HFFc6 (cell line): ENCODE data around the gene WNT2. TPM values are rescaled to one million over a fixed set of nuclear protein-coding genes. Genes with fewer than 3 reads are reported as not detected.
"Not testable (repeated sequence)": the region's sequence is repeated elsewhere in the genome, so short reads cannot be mapped to it uniquely, and the experiment has no call there.

Source experiments
- DNase-seq: peaks from one replicate; pipeline ENCODE4 v3.0.0-alpha.2; 2018
- H3K27ac Mint-ChIP-seq: 2 replicates; pipeline ENCODE4 v1.8.0; 2020; ENCODE audit warnings: mild to moderate bottlenecking, mixed read lengths
- H3K27me3 Mint-ChIP-seq: 2 replicates; pipeline ENCODE4 v1.8.0; 2021; ENCODE audit warnings: mild to moderate bottlenecking, moderate library complexity, mixed read lengths; ENCODE audit not compliant: insufficient read depth
- H3K36me3 Mint-ChIP-seq: 2 replicates; pipeline ENCODE4 v1.8.0; 2021; ENCODE audit warnings: low read depth, mixed read lengths
- H3K4me1 Mint-ChIP-seq: 2 replicates; pipeline ENCODE4 v1.8.0; 2020; ENCODE audit warnings: low read depth, mixed read lengths
- H3K4me3 Mint-ChIP-seq: 2 replicates; pipeline ENCODE4 v1.8.0; 2020; ENCODE audit warnings: mild to moderate bottlenecking, moderate library complexity, mixed read lengths
- H3K9me3 Mint-ChIP-seq: 2 replicates; pipeline ENCODE4 v1.8.0; 2020; ENCODE audit warnings: mild to moderate bottlenecking, mixed read lengths
- total RNA-seq, 6 experiments: library from RNA; stranded (reverse); fragmentation: NEBNext Ultra II Directional; extraction: Animal tissue kit (Norgen Biotek cat#: 25700); gene quantifications; 2 replicates in 1 of 6; 3 replicates in 5 of 6; pipeline ENCODE4 v1.2.3, GENCODE V29; 2021
- TF ChIP-seq, protein P1 (sequence below): fragments of 200-600 bp; sonication (generic); IDR thresholded peaks from 2 replicates; pipeline ENCODE4 v1.5.0; 2021; ENCODE audit warnings: antibody characterized with exemption, mild to moderate bottlenecking

WNT2 gene
- total RNA-seq, 6 experiments from 2014 or later: not detected

GRCh38 chr7:117247809-117248208, 75.0 kb downstream of the WNT2 start:
- 0 out of 2 replicates have a peak, but pooled peaks cover 6% of the 10 kb centered on the region for H3K36me3 Mint-ChIP-seq
- H3K27ac Mint-ChIP-seq: no peak overlapping the region
- H3K4me3 Mint-ChIP-seq: no peak overlapping the region
- peaks cover 3% of the 10 kb centered on the region for H3K27me3 Mint-ChIP-seq
- TF ChIP-seq, protein P1, sequence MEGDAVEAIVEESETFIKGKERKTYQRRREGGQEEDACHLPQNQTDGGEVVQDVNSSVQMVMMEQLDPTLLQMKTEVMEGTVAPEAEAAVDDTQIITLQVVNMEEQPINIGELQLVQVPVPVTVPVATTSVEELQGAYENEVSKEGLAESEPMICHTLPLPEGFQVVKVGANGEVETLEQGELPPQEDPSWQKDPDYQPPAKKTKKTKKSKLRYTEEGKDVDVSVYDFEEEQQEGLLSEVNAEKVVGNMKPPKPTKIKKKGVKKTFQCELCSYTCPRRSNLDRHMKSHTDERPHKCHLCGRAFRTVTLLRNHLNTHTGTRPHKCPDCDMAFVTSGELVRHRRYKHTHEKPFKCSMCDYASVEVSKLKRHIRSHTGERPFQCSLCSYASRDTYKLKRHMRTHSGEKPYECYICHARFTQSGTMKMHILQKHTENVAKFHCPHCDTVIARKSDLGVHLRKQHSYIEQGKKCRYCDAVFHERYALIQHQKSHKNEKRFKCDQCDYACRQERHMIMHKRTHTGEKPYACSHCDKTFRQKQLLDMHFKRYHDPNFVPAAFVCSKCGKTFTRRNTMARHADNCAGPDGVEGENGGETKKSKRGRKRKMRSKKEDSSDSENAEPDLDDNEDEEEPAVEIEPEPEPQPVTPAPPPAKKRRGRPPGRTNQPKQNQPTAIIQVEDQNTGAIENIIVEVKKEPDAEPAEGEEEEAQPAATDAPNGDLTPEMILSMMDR: no peak
- no peak for DNase-seq
- H3K4me1 Mint-ChIP-seq: peaks cover 45% of the 10 kb centered on the region
- peaks cover 8% of the 10 kb centered on the region for H3K9me3 Mint-ChIP-seq

- peaks cover 27% of the 10 kb centered on the region for H3K4me1 Mint-ChIP-seq
- H3K27me3 Mint-ChIP-seq, H3K27ac Mint-ChIP-seq, DNase-seq, H3K4me3 Mint-ChIP-seq, H3K36me3 Mint-ChIP-seq, H3K9me3 Mint-ChIP-seq: not testable (repeated sequence)
These were observed 77.2 kb downstream of the WNT2 start for GRCh38 chr7:117245703-117246102.

DNA sequence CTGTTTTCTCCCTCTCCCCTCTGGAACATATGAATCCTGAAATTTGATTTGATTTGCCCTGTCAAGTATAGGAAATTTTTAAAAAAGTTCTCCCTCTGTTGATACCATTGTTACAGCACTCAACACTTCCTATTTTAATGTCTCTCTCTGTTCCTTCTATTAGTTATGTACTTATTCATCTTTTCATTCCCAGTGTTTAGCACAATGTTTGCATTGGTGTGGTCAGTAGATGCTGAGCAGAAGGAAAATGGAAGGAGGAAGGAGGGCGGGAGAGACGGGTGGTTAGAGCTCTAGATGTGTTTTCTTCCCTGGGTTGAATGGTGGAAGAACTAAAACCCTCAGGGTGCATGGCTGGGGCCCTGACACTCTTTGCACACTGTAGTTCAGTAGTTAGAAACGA, 79.5 kb downstream of the WNT2 start:
- Mint-ChIP-seq H3K27me3 (peaks cover 8% of the 10 kb centered on the region), H3K9me3 (peaks cover 8% of the 10 kb centered on the region), H3K36me3 (0 out of 2 replicates have a peak, but pooled peaks cover 6% of the 10 kb centered on the region), H3K4me1 (peaks cover 8% of the 10 kb centered on the region), H3K4me3 (no peak overlapping the region), H3K27ac (no peak overlapping the region)
- TF ChIP-seq, protein P1: no peak
- DNase-seq: no peak

GRCh38 chr7:117241088-117241487, 81.8 kb downstream of the WNT2 start:
- Mint-ChIP-seq H3K4me1 (no peaks in the 10 kb centered on the region), H3K4me3 (no peak overlapping the region), H3K27ac (no peak overlapping the region), H3K36me3 (0 out of 2 replicates have a peak, but pooled peaks cover 10% of the 10 kb centered on the region), H3K27me3 (peaks cover 8% of the 10 kb centered on the region), H3K9me3 (peaks cover 15% of the 10 kb centered on the region)
- TF ChIP-seq, protein P1: no peak
- no peak for DNase-seq

- Mint-ChIP-seq H3K4me1 (no peaks in the 10 kb centered on the region), H3K27me3 (peaks cover 5% of the 10 kb centered on the region), H3K4me3 (no peak overlapping the region), H3K36me3 (peaks cover 12% of the 10 kb centered on the region; the same call in 1 of the 2 replicates), H3K27ac (no peak overlapping the region), H3K9me3 (peaks cover 15% of the 10 kb centered on the region)
- DNase-seq: no peak
- TF ChIP-seq, protein P1: no peak
These were observed 83.9 kb downstream of the WNT2 start for GRCh38 chr7:117238937-117239336.

DNA sequence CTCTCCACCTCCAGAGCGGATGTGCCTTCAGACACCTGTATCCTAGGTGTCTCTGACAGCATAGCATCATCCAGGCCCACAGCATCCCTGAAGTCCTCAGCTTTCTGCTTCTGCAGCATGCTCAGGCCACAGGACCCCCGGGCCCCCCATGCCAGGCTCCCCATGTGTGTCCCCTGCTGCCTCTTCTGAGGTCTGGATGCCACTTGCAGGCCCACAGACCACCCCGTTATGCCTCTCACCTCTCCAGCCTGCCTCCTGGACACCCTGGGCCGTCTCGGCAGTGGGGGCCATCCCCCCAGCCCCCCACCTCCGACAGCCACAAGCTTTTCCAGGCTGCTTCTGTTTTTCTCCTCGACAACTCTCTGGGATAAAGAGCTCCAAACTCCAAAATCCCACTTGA, 84.4 kb downstream of the WNT2 start:
- TF ChIP-seq, protein P1: no peak
- Mint-ChIP-seq H3K4me3 (no peak overlapping the region), H3K4me1 (no peaks in the 10 kb centered on the region), H3K9me3 (peaks cover 15% of the 10 kb centered on the region), H3K36me3 (peaks cover 12% of the 10 kb centered on the region; the same call in 1 of the 2 replicates), H3K27ac (no peak overlapping the region), H3K27me3 (peaks cover 5% of the 10 kb centered on the region)
- no peak for DNase-seq
